ENCODE results near the gene LIMS1. TPM values are rescaled to one million over a fixed set of nuclear protein-coding genes. Genes with fewer than 3 reads are reported as not detected.

The LIMS1 gene
- total RNA-seq, 1 donor from 2014 or later: 19.4 TPM

GRCh38 chr2:108612514-108613183 is 78.4 kb downstream of the LIMS1 start:
- peaks cover 3% of the 10 kb centered on the region for H4K20me1 ChIP-seq (ENCODE audit: low read depth)
- no peak overlapping the region for H3K4me3 ChIP-seq
- peaks cover 2% of the 10 kb centered on the region for H3K27me3 Mint-ChIP-seq (ENCODE audit: insufficient read depth, low read depth)
- peaks cover 15% of the 10 kb centered on the region for H3K79me2 ChIP-seq (ENCODE audit: low read depth)
- no peaks in the 10 kb centered on the region for H3F3A ChIP-seq (ENCODE audit: low read depth)
- no peaks in the 10 kb centered on the region for H3K9me3 Mint-ChIP-seq
- no peak overlapping the region for H3K4me2 ChIP-seq
- peaks cover 24% of the 10 kb centered on the region for H3K4me1 Mint-ChIP-seq
- H3K4me3 Mint-ChIP-seq: no peak overlapping the region
- H2AFZ ChIP-seq (replicated peaks): no peak overlapping the region
- H3K9ac ChIP-seq: no peak overlapping the region
- no peak for TF ChIP-seq EZH2phosphoT487 (IDR thresholded peaks at IDR 0.05)
- TF ChIP-seq EZH2 (IDR thresholded peaks at IDR 0.05): no peak
- TF ChIP-seq CTCF (IDR thresholded peaks at IDR 0.05): no peak
- H3K9me3 ChIP-seq (ENCODE audit: low read depth): no peaks in the 10 kb centered on the region
- H3K27ac ChIP-seq: no peak overlapping the region
- H3K4me1 ChIP-seq: peaks cover 3% of the 10 kb centered on the region
- peaks cover 2% of the 10 kb centered on the region for H3K36me3 Mint-ChIP-seq
- no peak overlapping the region for H3K27ac Mint-ChIP-seq
- H3K27me3 ChIP-seq: no peaks in the 10 kb centered on the region
- DNase-seq (ENCODE audit: low spot score): no peak
- H3K36me3 ChIP-seq: no peaks in the 10 kb centered on the region

DNA sequence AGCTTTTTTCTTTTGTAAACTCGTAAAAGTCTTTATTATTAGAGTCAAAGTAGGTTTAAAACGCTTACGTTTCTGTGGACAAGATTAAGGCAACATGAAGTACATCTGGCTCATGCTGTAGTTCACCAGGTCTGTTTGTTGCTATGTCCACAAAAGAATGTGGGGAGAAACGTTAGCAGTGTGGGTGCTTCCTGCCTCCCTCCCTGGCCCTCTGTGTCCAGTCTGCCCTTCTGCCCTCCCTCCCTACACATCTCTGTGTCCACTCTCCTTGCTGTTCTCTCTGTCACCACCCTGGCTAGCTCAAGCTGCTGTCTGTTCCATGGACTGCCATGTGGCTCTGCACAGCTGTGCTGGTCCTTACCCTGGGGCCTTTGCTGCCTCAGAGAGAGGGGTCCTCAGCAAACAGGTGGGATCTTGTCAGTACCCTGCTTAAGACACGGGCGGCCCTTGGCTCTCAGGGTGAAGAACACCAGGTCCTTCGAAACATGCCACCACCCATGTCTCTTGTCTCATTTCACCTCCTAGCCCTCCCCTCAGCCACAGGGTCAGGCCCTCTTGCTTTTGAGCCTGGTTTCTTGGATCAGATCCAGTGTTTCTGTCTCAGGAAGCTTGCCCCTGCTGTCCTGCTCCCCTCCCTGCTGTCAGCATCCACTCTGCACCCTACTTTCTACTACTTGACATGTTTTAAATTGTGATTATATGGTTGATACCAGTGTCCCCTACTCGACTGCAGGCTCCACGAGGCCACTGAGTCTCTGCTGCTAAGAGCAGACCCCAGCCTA is 79.2 kb downstream of the LIMS1 start:
- Mint-ChIP-seq H3K9me3 (no peaks in the 10 kb centered on the region), H3K36me3 (peaks cover 2% of the 10 kb centered on the region), H3K4me3 (no peak overlapping the region), H3K4me1 (peaks cover 30% of the 10 kb centered on the region), H3K27me3 (ENCODE audit: insufficient read depth, low read depth) (peaks cover 2% of the 10 kb centered on the region), H3K27ac (peak overlapping the region; percentile 13)
- Histone ChIP-seq H3F3A (ENCODE audit: low read depth) (no peaks in the 10 kb centered on the region), H4K20me1 (ENCODE audit: low read depth) (peaks cover 3% of the 10 kb centered on the region), H3K4me2 (no peak overlapping the region), H3K79me2 (ENCODE audit: low read depth) (peaks cover 15% of the 10 kb centered on the region), H3K27ac (no peak overlapping the region), H3K9ac (no peak overlapping the region), H3K9me3 (ENCODE audit: low read depth) (no peaks in the 10 kb centered on the region), H2AFZ (replicated peaks) (no peak overlapping the region), H3K36me3 (no peaks in the 10 kb centered on the region), H3K27me3 (no peaks in the 10 kb centered on the region), H3K4me1 (peaks cover 3% of the 10 kb centered on the region), H3K4me3 (no peak overlapping the region)
- TF ChIP-seq CTCF (IDR thresholded peaks at IDR 0.05) (no peak), EZH2 (IDR thresholded peaks at IDR 0.05) (no peak), EZH2phosphoT487 (IDR thresholded peaks at IDR 0.05) (no peak)
- DNase-seq (ENCODE audit: low spot score): no peak

DNA sequence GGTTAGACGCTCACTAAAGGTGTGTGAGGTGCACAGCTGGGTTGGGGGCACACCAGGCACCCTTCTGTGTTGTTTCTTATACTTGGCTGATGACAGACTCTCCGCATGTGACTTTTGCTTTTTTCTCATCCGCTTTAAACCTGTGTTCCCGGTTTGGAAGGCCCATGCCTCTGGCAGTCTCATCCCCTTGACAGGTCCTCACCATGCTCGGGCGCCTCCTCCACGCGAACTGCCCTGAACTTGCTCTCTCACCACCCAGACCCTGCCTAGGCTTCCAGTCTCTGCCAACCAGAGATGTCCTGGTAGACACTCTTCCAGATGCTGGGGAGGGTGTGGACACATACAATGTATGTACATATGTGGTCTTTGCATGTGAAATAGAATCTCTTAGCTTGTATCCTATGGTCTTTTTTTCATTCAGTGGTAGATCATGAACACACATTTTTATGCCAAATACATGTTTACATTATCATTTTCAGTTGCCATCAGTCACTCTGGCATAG is 79.8 kb downstream of the LIMS1 start:
- TF ChIP-seq CTCF (IDR thresholded peaks at IDR 0.05) (no peak), EZH2phosphoT487 (IDR thresholded peaks at IDR 0.05) (no peak), EZH2 (IDR thresholded peaks at IDR 0.05) (no peak)
- Histone ChIP-seq H3K9ac (no peak overlapping the region), H3K27me3 (no peaks in the 10 kb centered on the region), H3K4me2 (no peak overlapping the region), H3K79me2 (ENCODE audit: low read depth) (peaks cover 16% of the 10 kb centered on the region), H3K36me3 (no peaks in the 10 kb centered on the region), H3F3A (ENCODE audit: low read depth) (no peaks in the 10 kb centered on the region), H3K4me1 (peaks cover 3% of the 10 kb centered on the region), H2AFZ (replicated peaks) (no peak overlapping the region), H4K20me1 (ENCODE audit: low read depth) (peaks cover 3% of the 10 kb centered on the region), H3K4me3 (no peak overlapping the region), H3K9me3 (ENCODE audit: low read depth) (no peaks in the 10 kb centered on the region), H3K27ac (no peak overlapping the region)
- peaks cover 2% of the 10 kb centered on the region for H3K27me3 Mint-ChIP-seq (ENCODE audit: insufficient read depth, low read depth)
- DNase-seq (ENCODE audit: low spot score): no peak
- peaks cover 2% of the 10 kb centered on the region for H3K36me3 Mint-ChIP-seq
- no peaks in the 10 kb centered on the region for H3K9me3 Mint-ChIP-seq
- H3K4me3 Mint-ChIP-seq: no peak overlapping the region
- H3K4me1 Mint-ChIP-seq: peaks cover 34% of the 10 kb centered on the region
- peak overlapping the region; percentile 55 for H3K27ac Mint-ChIP-seq
